GM18508 (cell line): ENCODE data around the gene TRAPPC3.
"Not testable (repeated sequence)": the region's sequence is repeated elsewhere in the genome, so short reads cannot be mapped to it uniquely, and the experiment has no call there.

Experiments used
- ATAC-seq: cut with Tn5 transposase; IDR thresholded peaks from one replicate; pipeline ENCODE4 v1.9.1; 2021; ENCODE audit warnings: moderate number of reproducible peaks; ENCODE audit not compliant: insufficient read depth, unreplicated experiment

TRAPPC3 gene

GRCh38 chr1:36166938-36167905, 17.9 kb upstream of the TRAPPC3 start:
- ATAC-seq = no peak

GRCh38 chr1:36166136-36166535, 16.9 kb upstream of the TRAPPC3 start:
- ATAC-seq = no peak

- no peak for ATAC-seq
Measured at GRCh38 chr1:36165145-36165544, 15.9 kb upstream of the TRAPPC3 start.

GRCh38 chr1:36164361-36164760, 15.1 kb upstream of the TRAPPC3 start:
- ATAC-seq = no peak

GRCh38 chr1:36163426-36163825, 14.1 kb upstream of the TRAPPC3 start:
- no peak for ATAC-seq

GRCh38 chr1:36162680-36163239, 13.5 kb upstream of the TRAPPC3 start:
- no peak for ATAC-seq

GRCh38 chr1:36161641-36162531, 12.6 kb upstream of the TRAPPC3 start:
- ATAC-seq = no peak

GRCh38 chr1:36160949-36161485, 11.7 kb upstream of the TRAPPC3 start:
- ATAC-seq = no peak

- ATAC-seq = no peak
Measured at GRCh38 chr1:36160388-36160948, 11.2 kb upstream of the TRAPPC3 start.

GRCh38 chr1:36159614-36160387, 10.5 kb upstream of the TRAPPC3 start:
- ATAC-seq = no peak

GRCh38 chr1:36158827-36159252, 9.6 kb upstream of the TRAPPC3 start:
- ATAC-seq = not testable (repeated sequence)

- ATAC-seq = no peak
Measured at GRCh38 chr1:36157973-36158826, 8.9 kb upstream of the TRAPPC3 start.

- no peak for ATAC-seq
Measured at GRCh38 chr1:36157115-36157903, 8.0 kb upstream of the TRAPPC3 start.

- ATAC-seq = no peak
Measured at GRCh38 chr1:36156329-36157114, 7.2 kb upstream of the TRAPPC3 start.

GRCh38 chr1:36155408-36156328, 6.4 kb upstream of the TRAPPC3 start, which contains the start of gene MAP7D1:
Gene MAP7D1, plus strand, starts transcription at chr1:36156160. Its CDS starts 258 bp downstream, at chr1:36156418.
- ATAC-seq = no peak
